HG03196 (cell line): ENCODE measurements around the gene GPR37L1.
"Not testable (repeated sequence)": the region's sequence is repeated elsewhere in the genome, so short reads cannot be mapped to it uniquely, and the experiment has no call there.

ENCODE experiments used
- ATAC-seq: cut with Tn5 transposase; IDR thresholded peaks from one replicate; pipeline ENCODE4 v1.9.1; 2021; ENCODE audit not compliant: unreplicated experiment

GPR37L1 gene

GRCh38 chr1:202167054-202167453 is 44.3 kb downstream of the GPR37L1 start:
- not testable (repeated sequence) for ATAC-seq

DNA sequence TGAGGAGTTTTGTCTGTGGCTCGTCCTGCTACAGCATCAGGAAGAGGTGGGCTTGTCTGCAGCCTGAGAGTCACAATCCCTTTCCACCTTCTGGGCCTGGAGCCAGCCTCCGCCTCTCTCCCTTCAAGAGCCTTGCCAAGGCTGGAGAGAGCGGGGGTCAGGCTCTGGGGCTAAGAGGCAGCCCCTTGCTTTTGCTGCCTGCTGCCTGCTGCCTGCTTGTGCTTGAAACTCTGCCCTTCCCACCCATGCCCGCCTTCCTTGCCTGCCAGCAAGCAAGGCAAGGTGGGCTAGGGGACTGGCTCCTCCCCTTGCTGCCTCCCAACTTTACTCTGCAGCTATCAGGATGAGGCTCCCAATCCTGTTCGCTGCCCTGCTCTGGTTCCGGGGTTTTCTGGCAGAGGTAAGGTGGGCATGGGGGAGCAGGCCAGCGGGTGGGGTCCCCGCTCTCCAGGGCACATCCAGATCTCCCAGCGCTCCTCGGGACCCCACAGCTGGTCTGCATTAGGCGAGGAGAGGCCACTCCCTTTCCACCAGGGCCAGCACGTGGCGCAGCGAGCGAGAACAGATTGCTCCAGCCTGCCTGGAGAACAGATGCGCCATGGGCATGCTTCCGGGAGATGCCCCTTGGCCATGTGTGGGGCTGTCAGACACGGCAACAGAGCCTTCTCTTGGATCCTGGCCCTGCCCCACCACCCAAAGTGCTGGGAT is 45.1 kb downstream of the GPR37L1 start:
- ATAC-seq, result no peak

- no peak for ATAC-seq
These were observed 46.1 kb downstream of the GPR37L1 start for GRCh38 chr1:202168861-202169260.

DNA sequence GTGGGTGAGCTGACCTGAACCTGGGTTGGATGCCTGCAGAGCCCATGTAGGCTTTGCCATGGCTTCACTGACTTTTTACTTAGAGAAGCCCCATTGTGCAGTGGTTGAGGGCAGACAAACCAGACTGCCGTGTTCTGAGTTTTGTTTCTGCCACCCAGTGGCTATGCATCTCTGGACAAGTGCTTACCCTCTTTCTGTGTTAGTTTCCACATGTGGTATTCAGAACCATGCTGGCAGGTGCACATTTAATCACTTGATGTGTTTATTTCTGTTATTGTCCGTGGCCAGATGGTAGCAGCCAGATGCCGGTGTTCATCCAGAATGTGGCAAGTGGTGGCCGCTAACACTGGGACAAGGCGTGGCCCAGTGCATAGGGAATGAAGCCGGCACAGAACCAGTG is 48.0 kb downstream of the GPR37L1 start:
- no peak for ATAC-seq

DNA sequence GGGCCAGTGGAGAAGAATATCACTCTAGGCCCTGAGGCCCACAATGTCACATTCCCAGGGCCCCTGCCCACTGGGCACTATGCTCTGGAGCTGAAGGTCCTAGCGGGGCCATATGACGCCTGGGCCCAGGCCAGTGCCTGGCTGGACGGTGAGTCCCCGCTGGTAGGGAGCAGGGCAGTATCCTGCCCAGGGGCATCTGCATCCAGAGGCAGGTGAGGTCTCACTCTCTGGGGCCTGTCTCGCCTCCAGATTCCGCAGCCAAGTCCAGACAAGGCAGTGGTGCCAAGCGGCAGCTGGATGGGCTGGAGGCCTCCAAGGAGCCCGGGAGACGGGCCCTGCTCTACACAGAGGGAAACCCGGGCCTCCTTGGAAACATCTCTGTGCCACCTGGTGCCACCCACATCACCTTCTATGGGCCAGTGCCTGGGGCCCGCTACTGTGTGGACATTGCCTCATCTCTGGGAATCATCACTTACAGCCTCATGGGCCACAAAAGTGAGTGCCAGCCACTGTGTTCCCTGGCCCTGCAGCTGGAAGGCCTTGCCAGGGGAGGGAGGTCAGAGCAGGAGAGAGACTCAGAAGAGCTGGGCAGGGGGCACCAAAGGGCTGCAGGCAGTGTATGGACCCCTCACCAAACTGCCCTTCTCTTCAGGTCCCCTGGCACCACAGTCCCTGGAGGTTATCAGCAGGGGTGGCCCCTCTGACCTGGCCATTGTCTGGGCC is 48.7 kb downstream of the GPR37L1 start:
- ATAC-seq, result no peak

DNA sequence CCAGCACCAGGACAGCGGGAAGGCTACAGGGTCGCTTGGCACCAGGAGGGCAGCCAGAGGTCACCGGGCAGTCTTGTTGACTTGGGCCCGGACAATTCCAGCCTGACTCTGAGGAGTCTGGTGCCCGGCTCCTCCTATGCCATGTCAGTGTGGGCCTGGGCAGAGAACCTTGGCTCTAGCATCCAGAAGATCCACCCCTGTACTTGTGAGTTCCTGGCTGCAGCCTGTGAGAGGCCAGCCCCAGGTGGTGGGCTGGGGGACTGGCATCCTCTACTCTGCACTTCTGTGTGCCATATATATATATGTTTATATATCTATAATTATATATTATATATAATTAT is 49.3 kb downstream of the GPR37L1 start:
- ATAC-seq, result no peak

DNA sequence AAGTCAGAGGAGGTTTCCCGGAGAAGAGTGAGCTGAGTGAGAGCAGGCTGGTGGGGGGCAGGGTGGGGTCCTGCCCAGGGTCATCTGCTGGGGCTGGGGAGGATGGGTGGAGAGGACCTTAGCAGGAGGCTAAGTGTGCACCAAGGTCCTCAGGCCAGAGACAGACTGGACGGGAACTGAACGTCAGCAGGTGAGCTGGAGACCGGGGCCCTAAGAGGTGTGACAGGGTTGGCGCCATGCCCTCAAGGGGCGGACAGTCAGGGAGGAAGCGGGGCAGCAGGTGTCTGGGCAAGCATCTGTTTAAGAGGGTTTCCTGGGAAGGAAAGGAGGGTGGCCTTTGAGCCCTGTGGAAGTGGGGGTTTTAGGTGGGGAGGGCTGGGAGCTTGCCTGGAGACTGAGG is 51.3 kb downstream of the GPR37L1 start:
- ATAC-seq, result no peak

DNA sequence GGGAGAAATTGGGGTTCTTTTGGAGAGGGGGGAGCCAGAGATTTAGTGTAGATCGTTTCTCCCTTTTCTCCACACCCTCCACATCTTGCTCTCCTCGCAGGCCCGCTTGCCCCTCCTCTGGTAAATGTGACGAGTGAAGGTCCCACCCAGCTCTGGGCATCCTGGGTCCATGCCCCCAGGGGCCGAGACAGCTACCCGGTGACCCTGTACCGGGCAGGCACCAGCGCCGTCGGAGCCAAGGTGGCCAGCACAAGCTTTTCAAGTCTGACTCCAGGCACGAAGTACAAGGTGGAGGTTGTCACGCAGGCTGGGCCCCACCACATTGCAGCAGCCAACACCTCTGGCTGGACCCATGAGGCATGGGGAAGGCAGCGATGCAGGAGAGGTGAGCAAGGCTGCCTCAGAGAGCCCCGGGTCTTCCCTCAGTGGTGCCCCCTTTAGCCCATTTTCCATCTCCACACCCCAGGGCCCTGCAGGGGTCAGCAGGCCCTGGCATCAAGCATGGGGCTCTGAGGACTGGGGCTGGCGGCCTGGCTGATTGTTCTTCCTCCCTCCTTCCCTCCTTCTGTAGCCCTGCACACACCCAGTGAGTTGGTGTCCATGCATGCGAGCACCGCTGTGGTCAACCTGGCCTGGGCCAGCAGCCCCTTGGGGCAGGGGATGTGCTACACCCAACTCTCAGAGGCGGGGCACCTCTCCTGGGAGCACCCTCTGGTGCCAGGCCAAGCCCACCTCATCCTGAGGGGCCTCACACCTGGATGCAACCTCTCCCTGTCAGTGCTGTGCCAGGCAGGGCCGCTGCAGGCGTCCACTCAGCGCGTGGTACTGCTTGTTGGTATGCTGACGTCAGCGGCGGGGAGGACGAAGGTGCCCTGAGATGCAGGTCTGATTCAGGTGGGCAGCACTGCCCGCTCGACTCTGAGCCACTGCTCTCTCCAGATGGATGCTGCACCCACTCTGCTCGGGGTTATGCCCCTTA is 54.5 kb downstream of the GPR37L1 start:
- no peak for ATAC-seq

DNA sequence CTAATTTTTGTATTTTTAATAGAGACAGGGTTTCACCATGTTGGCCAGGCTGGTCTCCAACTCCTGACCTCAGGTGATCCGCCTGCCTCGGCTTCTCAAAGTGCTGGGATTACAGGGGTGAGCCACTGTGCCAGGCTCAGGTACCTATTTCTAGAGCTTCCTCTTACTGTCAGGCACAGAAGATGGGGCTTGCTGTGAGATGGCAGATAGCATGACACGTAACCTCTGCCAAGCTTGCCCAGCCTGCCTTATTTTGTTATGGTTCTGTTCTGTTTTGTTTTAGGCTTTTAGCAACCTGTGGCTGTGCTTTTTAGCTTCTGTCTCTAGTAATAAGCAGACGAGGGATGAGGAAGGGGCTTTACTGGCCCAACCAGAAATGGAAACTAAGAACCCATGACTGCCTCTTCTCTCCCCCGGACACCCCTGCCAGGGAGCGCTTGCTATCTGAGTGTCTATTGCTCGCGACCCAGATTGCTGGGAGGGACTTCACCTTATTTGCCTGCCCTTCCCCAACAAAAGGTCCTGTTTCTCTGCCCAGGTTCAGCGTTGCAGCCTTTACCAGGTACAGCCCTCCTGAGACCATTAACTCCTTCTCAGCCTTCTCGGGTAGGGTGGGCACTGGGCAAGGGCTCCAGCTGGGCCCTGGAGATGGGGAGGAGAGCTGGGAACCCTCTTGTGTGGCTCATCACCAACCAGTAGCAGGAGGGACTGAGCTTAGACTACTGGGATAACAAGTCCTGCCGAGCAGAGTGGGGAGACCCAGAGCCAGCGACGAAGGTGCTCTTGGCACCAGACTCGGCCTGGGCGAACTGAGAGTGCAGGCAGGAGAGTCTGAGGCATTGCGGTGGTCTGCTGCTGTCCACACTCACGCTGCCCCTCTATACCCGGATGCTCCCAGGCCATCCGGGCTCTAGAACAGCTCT is 57.4 kb downstream of the GPR37L1 start:
- ATAC-seq, result no peak

- not testable (repeated sequence) for ATAC-seq
These were observed 58.0 kb downstream of the GPR37L1 start for GRCh38 chr1:202180751-202181139.

DNA sequence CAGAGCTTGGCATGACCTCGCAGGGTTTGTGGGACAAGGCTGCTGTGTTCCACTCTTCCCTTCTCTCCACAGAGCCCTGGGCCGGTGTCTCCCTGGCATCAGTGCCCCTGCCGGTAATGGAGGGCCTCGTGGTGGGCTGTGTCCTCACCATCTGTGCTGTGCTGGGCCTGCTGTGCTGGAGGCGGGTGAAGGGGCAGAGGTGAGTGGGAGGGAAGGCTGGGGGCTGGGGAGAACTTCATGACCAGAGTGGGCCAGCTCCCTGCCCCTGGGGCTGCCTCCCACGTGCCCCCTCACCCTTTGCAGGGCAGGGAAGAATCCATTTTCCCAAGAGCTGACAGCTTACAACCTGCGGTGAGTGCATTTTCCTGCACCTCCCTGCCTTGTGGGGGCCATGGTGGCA is 58.9 kb downstream of the GPR37L1 start:
- no peak for ATAC-seq

DNA sequence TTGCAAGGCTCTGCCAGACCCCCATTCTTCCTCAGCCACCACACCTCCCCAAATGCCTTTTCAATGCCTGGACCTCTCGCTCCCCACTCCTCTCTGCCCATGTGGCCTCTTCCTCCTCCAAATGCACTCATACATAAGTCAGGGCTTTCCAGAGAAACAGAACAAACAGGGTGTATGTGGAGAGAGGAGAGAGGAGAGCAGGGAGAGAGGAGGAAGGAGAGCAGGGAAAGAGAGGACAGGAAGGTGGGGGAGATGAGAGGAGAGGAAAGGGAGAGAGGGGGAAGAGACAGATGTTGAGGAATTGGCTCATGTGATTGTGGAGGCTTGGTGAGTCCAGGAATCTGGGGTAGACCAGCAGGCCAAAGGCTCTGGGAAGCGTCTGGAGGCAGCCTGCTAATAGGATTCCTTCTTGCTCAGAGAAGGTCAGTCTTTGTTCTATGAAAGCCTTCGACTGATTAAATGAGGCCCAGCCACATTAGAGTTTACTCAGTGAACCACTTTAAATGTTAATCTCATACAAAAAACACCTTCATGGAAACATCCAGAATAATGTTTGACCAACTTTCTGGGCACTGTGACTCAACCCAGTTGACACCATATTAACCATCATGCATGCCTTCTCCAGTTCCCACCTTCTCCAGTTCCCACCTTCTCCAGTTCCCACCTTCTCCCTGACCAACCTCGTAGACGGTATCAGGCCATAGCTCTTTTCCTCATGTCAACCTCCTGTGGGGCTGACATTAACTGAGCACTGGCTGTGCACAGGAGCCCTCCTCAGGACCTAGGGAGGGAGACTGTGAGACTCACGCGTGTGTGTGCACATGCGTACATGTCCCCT is 59.5 kb downstream of the GPR37L1 start:
- ATAC-seq, result no peak
